ENCODE measurements around the gene BTRC.
"Not testable (repeated sequence)": the region's sequence is repeated elsewhere in the genome, so short reads cannot be mapped to it uniquely, and the experiment has no call there.

The BTRC gene

DNA sequence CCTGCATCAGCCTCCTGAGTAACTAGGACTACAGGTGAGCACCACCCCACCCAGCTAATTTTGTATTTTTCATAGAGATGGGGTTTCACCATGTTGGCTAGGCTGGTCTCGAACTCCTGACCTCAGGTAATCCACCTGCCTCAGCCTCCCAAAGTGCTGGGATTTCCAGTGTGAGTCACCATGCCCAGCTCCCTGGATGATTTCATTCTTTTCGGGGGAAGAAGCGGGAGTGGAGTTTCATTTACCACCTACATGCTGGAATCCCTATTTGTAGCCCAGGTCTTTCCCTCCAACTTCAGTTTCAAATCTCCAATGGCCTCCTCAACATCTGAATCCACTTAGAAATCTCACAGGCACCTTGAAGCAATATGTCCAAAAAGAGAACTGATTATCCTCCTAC, 2.9 kb upstream of the BTRC start:
- no peak for DNase-seq

DNA sequence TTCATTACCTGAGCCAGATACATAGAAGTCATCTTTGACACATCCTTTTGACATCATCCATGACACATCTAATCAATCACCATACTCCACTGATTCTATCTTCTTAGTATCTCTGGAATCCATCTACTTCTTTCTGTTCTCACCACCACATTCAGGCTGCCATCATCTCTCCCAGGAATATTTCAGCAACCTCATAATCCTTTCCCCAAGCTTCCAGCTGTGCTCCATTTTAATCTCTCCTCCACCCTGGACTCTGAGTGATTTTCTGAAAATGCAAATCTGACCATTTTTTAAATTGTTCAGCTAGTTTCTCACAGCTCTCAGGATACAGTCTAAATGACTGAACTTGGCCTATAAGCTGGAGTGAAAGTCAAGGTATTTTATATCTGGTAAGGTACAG, 2.5 kb upstream of the BTRC start:
- no peak for DNase-seq

DNA sequence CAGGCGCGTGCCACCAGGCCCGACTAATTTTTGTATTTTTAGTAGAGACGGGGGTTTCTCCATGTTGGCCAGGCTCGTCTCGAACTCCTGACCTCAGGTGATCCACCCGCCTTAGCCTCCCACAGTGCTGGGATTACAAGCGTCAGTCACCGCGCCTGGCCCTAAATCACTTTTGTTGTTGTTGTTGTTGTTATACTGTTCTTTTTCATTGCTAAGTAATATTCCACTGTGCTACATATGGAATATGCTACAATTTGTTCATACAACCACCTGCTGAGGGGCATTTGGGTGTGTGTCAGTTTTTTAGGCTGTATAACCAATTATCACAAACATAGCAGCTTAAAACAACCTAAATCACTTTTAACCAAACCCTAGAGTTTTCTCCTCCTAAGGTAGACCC, 1.1 kb upstream of the BTRC start:
- DNase-seq = not testable (repeated sequence)

DNA sequence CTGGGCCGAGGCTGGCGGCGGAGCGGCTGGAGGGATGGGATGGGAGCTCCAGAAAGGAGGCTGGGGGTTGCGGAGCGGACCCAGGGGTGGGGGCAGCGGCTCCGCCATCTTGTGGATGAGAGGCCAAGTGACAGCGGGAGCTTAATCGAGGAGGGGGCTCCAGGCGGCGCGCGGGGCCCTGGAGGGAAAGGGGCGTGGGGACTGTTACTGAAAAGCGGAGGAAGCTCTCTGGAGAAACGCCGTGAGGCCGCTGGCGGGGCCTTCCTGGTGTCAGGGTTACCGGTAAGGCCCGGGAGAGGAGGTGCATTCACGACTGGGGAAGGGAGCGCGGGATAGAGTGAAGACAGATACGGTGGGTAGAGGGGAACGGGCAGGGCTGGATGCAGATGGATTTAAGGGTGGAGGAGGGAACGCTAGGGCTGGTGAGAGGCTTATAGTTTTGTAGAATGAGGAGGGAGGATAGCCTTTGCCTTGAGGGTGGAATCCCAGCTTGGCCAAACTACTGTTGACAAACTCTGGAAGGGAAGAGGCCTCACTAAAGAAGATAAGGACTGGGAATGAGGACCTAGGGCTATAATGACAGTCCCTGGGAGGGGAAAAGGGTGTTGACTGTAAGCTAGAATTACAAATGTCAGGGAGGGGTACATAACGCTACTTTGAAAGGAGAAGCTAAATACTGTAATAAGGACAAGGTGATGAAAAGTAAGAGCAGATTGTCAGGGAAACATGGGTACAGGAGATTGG, 535 bp downstream of the BTRC start:
- DNase-seq = no peak

DNA sequence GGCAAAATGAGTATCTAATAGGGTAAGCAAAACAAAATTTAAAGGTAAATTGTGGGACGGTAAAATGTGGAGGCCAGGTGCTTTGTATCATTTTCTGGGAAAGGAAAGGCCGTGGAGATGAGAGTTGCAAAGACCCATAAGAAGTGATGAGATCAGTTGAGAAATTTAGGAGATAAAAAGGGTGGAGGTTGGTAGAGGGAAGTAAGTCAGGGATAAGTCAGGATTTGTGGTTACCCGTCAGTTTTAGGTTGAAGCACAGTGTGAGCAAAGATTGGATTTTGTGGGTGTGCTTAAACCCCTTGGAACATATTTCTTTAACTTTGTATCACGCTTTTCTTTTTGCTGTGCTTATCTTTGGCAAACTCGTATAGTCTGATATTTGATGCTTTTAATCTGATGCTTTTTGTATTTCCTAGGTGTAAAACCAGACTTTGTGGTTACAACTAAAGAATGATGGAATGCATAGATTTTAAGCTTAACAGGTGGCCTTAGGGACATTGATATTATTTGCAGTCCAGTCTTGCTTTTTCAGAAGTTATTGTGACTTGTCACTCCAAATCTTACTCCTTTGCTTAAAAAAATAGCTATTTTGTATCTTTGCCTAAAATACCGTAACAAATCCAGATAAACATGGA, 1.2 kb downstream of the BTRC start:
- DNase-seq = no peak

DNA sequence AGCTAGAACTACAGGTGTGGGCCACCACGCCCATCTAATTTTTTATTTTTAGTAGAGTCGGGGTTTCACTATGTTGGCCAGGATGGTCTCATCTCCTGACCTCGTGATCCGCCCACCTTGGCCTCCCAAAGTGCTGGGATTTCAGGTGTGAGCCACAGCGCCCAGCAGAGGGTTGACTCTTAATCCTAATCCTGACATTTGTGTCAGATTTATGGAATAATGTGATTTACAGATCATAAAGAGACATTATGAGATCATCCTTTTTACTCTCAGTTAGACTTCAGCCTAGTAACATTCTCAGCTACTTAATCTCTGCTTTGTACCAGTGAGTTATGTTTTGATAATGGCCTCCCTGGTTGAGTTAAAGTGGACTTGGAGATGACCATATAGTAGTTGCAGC, 2.2 kb downstream of the BTRC start:
- no peak for DNase-seq

DNA sequence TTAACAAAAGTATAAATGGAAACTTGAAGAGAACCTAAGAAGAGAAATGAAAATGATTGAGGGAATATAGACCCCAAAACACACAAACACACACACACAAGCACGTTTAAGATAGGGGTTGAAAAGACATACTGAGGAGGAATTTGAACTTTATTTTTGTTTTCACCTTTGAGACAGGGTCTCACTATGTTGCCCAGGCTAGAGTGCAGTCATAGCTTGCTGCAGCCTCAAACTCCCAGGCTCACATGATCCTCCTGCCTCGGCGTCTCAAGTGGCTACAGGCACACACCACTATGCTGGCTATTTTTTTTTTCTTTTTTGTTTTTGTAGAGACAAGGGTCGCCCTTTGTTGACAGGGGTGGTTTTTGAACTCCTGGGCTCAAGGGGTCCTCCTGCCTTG, 4.0 kb downstream of the BTRC start:
- no peak for DNase-seq

DNA sequence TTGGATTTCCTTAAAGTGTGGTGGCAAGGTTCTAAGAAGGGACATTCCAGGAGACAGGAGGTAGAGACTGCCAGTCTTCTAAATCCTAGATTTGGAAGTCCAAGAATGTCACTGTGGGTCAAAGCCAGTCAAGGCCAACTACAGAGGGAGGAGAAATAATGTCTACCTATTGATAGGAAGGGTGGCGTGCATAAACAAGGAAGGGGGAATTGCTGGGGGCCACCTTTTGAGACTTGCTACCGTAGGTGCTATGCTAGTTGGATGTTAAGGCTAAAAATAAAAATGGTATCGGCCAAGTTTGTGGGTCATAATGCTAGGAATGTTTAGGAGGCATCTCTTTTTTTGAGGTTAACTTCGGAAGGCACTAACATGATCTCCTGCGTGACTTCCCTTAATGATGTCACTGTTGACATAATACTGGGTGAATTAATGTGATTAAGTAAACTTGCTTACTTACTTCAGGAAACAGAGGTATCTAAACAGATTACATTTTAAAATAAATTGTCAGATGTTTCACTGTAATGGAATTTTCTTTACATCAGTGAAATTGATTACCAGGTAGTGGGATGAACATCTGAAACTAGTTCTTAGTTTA, 4.8 kb downstream of the BTRC start:
- no peak for DNase-seq

DNA sequence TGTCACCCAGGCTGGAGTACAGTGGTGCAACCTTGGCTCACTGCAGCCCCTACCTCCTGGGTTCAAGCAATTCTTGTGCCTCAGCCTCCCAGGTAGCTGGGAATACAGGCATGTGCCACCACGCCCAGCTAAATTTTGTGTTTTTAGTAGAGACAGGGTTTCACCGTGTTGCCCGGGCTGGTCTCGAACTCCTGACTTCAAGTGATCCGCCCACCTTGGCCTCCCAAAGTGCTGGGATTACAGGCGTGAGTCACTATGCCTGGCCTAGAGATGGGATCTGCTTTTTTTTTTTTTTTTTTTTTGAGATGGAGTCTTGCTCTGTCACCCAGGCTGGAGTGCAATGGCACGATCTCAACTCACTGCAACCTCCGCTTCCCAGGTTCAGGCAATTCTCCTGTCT, 6.1 kb downstream of the BTRC start:
- not testable (repeated sequence) for DNase-seq

DNA sequence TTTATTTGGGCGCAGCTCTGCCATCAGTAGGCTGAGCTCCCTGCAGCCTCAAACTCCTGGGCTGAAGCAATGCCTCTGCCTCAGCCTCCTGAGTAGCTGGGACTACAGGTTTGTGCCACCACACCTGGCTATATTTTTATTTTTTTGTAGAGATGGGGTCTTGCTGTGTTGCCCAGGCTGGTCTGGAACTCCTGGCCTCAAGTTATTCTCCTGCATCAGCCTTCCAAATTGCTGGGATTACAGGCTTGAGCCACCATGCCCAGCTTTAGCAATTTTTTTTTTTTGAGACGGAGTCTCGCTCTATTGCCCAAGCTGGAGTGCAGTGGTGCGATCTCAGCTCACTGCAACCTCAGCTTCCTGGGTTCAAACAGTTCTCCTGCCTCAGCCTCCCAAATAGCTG, 6.9 kb downstream of the BTRC start:
- DNase-seq = not testable (repeated sequence)

DNA sequence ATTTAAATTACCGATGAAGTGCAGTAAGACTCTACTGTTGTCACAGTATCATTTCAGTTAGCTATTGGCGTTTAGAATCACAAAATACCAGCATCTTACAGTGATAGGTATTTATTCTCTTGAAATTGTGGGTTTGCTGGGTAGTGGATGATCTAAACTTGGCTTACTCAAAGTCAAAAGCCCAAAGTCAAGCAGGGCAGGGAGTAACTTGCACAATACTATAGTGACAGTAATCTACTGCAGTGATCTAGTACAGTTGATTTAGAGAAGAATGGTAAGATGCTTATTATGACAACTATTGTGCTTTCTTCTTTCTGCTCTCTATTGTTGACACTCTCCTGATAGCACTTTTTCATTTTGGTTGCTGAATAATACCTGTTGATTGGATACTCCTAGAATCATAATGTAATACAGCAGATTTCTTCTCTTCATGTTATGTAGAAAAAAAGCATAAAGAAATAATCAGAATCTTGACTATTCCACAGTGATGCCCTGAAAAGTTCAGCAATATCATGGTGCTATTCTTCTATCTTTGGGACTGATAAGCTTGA, 10.0 kb downstream of the BTRC start:
- DNase-seq = no peak

DNA sequence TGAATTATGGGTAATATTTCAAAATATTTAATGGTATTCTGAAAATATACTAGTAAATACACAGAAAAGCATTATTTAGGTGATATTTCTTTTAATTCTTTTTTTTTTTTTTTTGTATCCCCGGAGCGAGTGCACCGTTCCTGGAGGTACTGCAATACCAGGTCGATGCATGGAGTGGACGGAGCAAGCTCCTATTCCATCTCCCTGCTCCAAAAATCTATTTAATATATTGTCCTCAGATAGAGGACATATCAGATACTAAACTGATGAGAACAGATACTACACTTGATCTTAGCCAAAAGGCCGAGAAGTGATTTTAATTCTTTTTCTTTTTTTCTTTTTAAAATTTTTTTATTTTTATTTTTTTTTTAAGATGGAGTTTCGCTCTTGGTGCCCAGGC, 10.8 kb downstream of the BTRC start:
- no peak for DNase-seq

DNA sequence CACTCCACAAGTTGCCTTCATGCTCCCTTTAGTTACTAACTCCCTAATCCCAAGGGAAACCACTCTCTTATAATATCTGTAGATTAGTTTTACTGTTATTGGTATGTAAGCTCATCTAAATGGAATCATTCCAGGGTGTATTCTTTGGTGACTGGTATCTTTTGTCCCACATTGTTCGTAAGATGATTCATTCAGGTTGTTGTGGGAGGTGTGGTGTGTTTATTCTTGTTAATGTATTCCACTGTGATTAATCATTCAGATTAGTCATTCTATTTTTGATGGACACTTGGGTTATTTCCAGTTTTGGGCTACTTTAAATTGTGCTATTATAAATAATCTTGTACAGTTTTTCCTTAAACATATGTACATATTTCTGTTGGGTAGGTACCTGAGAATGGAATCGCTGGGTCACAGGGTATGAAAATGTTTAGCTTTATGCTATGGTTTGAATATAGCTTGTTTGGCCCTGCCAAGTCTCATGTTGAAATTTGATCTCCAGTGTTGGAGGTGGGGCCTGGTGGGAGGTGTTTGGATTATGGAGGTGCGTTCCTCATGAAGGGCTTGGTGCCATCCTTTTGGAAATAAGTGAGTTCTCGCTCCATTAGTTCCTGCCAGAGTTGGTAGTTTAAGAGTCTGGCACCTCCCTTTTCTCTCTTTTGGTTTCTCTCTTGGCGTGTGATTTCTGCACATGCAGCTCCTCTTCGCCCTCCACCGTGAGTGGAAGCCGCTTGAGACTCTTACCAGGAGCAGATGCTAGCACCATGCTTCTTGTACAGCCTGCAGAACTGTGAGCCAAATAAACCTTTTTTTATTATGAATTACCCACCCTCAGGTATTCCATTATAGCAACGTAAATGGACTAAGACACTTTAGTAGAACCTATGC, 13.8 kb downstream of the BTRC start:
- no peak for DNase-seq

DNA sequence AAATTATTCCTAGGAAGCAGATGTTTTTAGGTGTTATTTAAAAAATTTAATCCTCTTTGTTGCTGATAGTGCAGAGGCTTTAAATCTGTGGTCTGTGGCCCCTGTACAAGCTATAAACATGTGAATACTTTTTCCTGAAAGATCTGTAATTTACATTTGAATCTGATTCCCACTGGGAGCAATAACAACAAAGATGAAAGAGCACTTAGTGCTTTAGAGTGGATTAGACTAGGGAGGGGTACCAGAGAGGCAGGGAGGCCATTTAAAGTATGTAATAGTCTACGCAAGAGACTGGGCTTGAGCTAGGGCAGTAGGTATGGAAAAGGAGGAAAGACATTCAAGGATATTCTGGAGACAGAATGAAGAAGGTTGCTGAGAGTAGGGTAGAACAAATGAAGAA, 19.1 kb downstream of the BTRC start:
- no peak for DNase-seq

DNA sequence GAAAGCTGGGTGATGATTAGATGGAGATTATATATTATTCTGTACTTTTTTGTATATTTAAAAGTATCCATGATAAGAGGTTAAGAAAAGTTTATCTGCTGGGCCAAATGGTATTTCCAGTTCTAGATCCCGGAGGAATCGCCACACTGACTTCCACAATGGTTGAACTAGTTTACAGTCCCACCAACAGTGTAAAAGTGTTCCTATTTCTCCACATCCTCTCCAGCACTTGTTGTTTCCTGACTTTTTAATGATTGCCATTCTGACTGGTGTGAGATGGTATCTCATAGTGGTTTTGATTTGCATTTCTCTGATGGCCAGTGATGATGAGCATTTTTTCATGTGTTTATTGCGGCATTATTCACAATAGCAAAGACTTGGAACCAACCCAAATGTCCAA, 20.0 kb downstream of the BTRC start:
- DNase-seq = not testable (repeated sequence)

DNA sequence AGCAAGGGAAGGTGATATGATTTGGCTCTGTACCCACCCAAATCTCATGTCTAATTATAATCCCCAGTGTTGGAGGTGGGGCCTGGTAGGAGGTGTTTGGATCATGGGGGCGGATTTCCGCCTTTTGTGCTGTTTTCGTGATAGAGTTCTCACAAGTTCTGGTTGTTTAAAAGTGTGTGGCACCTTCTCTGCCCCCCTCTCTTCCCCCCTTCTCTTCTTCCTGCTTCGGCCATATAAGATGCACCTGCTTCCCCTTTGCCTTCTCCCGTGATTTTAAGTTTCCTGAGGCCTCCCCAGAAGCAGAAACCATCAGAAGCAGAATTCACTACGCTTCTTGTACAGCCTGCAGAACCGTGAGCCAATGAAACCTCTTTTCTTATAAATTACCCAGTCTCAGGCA, 21.1 kb downstream of the BTRC start:
- DNase-seq = no peak

DNA sequence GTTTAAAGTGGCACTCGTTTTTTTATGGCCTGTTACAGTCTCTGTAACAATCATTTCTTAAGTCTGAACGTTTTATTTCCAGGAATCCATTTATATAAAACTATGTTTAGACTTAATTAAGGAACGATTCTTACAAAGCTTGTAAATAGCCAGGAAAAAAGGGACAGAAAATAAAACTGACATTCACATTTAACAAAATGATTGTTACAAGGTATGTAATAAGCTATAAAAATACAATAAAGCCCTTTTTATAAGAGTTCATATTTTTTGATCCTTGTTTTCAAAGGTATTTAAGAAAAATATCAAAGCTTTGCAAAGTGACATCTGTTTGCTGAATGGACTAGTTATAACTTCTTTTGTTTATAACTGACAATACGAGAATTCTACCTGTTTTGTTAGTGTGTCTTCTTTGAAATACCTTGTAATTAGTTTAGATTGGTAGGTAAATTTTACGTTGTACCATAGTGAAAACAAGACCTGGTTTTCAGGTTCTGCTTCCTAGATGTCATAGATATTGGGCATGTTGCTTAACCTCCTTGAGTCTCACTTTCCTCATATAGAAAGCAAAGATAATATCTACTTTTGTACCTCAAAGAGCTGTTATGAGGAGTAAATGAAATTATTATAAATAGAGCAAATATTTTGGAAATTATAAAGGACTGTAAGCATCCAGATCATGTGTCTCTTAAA, 25.8 kb downstream of the BTRC start:
- DNase-seq = no peak

DNA sequence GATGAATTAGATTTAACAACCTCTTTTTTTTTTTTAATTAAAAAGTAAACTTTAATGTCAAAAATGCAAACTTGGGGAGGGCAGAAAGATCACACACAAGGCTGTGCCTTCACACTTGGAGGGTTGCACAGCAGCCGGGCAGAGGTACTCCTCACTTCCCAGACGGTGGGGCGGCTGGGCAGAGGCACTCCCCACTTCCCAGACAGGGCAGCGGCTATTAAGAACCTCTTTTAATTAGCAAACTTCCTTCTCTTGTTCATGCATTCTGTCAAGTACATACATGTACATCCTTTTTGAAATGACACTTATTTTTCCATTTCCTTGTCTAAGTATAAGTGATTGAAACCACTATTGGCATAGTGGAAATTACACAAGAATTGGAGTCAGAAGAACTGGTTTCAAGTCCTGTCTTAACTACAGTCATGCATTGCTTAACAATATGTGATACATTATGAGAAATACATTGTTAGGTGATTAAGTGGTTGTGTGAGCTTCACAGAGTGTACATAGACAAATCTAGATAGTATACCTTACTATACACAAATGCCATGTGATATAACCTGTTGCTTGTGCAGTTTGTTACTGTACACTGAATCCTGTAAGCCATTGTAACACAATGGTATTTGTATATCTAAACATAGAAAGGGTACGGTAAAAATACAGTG, 26.5 kb downstream of the BTRC start:
- no peak for DNase-seq

DNA sequence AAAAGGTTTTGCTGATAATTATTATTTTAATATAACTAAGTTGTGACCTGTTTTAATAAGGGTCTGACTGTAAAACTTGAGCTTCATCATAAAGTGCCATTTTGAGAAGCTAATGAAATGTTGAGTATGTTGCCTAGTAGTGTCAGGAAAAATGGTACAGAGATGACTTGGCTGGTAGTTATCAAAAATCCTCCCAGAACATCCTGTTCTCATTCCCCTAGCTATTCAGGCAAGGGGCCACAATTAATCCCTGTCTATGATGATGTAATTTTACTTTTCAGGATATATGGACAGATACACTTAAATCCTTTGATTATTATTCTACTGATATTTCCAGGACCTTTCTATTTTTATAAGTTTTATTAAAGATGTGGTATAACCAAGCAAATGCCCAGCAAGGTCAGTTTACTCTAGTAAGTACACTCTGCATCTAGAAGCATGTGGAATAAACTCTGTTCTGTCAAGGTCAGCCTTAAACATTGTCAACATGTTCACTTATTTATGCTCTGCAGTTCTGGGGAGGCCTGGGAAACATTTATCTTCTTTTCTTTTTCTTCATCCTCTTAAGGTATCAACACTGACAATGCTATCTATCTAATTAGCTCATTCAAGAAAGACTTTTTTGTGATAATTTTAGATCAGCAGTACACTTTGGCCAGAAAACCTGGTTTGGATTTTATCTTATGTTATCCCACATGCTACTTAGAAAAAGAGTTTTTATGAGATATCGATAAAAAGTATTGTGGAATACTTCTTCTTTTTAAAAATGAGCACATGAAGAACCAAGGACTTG, 32.1 kb downstream of the BTRC start:
- DNase-seq = no peak

DNA sequence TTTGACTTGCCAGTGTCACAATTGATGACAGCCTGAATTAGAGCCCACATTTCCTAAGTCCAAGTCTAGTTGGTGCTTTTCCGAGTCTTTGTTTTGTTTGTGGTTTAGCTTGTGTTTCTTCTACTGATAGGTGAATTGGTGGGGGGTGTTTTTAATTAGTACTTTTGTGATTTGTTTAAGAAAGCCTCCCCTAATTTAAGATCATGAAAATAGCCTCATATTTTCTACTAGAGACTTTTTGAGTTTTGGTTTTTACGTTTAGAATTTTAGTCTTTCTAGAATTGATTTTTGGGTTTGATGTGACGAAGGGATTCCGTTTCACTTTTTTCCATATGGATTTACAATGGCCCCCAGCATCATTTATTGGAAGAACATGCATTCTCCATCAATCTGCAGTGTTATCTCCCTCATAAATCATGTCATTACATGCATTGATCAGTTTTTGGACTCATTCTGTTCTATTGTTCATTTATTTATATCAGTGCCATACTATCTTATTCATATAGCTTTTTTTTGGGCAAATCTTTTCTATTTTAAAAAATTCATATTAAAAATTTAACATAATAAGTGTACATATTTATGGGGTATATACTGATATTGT, 32.8 kb downstream of the BTRC start:
- no peak for DNase-seq
